ENCODE measurements around the gene RRP12.
A peak's percentile ranks its signal among the peaks of the same experiment; 100 is the strongest.

The RRP12 gene

GRCh38 chr10:97406064-97406463 is 4.9 kb upstream of the RRP12 start:
- Histone ChIP-seq H3K9me3 (ENCODE audit: control insufficient read depth, low read length) (no peaks in the 10 kb centered on the region), H3K4me1 (ENCODE audit: control insufficient read depth, insufficient read depth, low read length) (peaks cover 14% of the 10 kb centered on the region), H3K27me3 (ENCODE audit: control insufficient read depth, insufficient read depth, low read length) (no peaks in the 10 kb centered on the region), H3K4me3 (ENCODE audit: low read length) (no peak overlapping the region), H3K9ac (ENCODE audit: low read length) (no peak overlapping the region), H3K36me3 (ENCODE audit: control insufficient read depth, insufficient read depth, low read length) (no peaks in the 10 kb centered on the region)

DNA sequence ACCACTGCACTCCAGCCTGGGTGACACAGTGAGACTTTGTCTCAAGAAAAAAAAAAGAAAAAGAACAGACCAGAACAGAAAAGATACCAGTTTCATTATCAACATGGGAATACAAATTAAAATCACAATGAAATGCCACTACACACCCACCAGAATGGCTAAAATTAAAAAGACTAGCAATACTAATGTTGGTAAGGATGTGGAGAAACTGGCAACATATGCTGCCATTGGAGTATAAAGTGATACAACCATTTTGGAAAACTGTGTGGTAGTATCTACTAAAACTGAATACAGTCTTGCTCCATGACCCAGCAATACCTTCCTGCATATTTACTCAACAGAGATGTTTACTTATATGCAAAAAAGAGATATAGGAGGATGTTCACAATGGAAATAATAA is 2.9 kb upstream of the RRP12 start:
- H3K9ac ChIP-seq (ENCODE audit: low read length), result no peak overlapping the region
- H3K4me3 ChIP-seq (ENCODE audit: low read length), result no peak overlapping the region
- no peaks in the 10 kb centered on the region for H3K27me3 ChIP-seq (ENCODE audit: control insufficient read depth, insufficient read depth, low read length)
- H3K36me3 ChIP-seq (ENCODE audit: control insufficient read depth, insufficient read depth, low read length), result no peaks in the 10 kb centered on the region
- H3K4me1 ChIP-seq (ENCODE audit: control insufficient read depth, insufficient read depth, low read length), result peaks cover 21% of the 10 kb centered on the region
- H3K9me3 ChIP-seq (ENCODE audit: control insufficient read depth, low read length), result no peaks in the 10 kb centered on the region

GRCh38 chr10:97401455-97401919 is 347 bp upstream of the RRP12 start:
- Histone ChIP-seq H3K4me1 (ENCODE audit: control insufficient read depth, insufficient read depth, low read length) (peaks cover 10% of the 10 kb centered on the region), H3K9me3 (ENCODE audit: control insufficient read depth, low read length) (no peaks in the 10 kb centered on the region), H3K27me3 (ENCODE audit: control insufficient read depth, insufficient read depth, low read length) (no peaks in the 10 kb centered on the region), H3K9ac (ENCODE audit: low read length) (peak overlapping the region; percentile 69), H3K4me3 (ENCODE audit: low read length) (peak overlapping the region; percentile 60), H3K36me3 (ENCODE audit: control insufficient read depth, insufficient read depth, low read length) (no peaks in the 10 kb centered on the region)

DNA sequence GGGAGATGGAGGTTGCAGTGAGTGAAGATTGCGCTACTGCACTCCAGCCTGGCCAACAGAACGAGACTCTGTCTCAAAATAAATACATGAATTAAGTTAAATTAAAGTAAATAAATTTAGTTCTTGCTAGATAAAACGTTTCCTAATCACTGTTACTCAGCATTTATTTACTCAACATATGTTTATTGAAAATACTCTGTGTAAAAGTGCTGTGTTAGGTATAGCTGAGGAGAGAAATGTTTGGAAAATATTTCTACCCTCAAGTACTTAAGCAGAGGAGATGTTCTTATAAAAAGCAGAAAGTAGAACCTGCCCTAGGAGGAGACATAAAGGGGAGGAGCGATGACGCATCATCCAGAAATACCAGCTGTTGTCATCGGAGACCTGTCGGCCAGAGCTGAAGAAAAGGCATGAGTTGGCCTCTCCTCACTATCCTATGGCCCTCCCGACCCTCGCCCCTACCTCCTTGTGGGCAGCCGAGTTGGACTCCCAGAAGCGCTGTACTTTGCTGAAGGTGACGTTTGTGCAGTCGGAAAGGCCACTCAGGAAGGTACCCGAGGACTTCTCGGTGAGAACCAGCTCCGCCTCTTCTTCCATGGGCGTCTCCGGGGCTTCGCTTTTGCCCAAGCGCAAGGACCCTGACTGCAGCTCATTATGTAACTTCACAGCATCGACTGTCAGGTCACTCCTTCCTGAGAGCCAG is 1.1 kb downstream of the RRP12 start:
- no peaks in the 10 kb centered on the region for H3K36me3 ChIP-seq (ENCODE audit: control insufficient read depth, insufficient read depth, low read length)
- H3K9ac ChIP-seq (ENCODE audit: low read length), result peak overlapping the region; percentile 69
- peak overlapping the region; percentile 60 for H3K4me3 ChIP-seq (ENCODE audit: low read length)
- no peaks in the 10 kb centered on the region for H3K27me3 ChIP-seq (ENCODE audit: control insufficient read depth, insufficient read depth, low read length)
- H3K9me3 ChIP-seq (ENCODE audit: control insufficient read depth, low read length), result no peaks in the 10 kb centered on the region
- peaks cover 10% of the 10 kb centered on the region for H3K4me1 ChIP-seq (ENCODE audit: control insufficient read depth, insufficient read depth, low read length)

- Histone ChIP-seq H3K4me3 (ENCODE audit: low read length) (no peak overlapping the region), H3K9me3 (ENCODE audit: control insufficient read depth, low read length) (no peaks in the 10 kb centered on the region), H3K9ac (ENCODE audit: low read length) (no peak overlapping the region), H3K4me1 (ENCODE audit: control insufficient read depth, insufficient read depth, low read length) (peaks cover 7% of the 10 kb centered on the region), H3K36me3 (ENCODE audit: control insufficient read depth, insufficient read depth, low read length) (no peaks in the 10 kb centered on the region), H3K27me3 (ENCODE audit: control insufficient read depth, insufficient read depth, low read length) (no peaks in the 10 kb centered on the region)
These were observed 5.1 kb downstream of the RRP12 start for GRCh38 chr10:97396056-97396455.

- Histone ChIP-seq H3K9me3 (ENCODE audit: control insufficient read depth, low read length) (no peaks in the 10 kb centered on the region), H3K4me3 (ENCODE audit: low read length) (no peak overlapping the region), H3K9ac (ENCODE audit: low read length) (no peak overlapping the region), H3K4me1 (ENCODE audit: control insufficient read depth, insufficient read depth, low read length) (no peaks in the 10 kb centered on the region), H3K27me3 (ENCODE audit: control insufficient read depth, insufficient read depth, low read length) (no peaks in the 10 kb centered on the region), H3K36me3 (ENCODE audit: control insufficient read depth, insufficient read depth, low read length) (no peaks in the 10 kb centered on the region)
These were observed 8.0 kb downstream of the RRP12 start for GRCh38 chr10:97393034-97393573.

DNA sequence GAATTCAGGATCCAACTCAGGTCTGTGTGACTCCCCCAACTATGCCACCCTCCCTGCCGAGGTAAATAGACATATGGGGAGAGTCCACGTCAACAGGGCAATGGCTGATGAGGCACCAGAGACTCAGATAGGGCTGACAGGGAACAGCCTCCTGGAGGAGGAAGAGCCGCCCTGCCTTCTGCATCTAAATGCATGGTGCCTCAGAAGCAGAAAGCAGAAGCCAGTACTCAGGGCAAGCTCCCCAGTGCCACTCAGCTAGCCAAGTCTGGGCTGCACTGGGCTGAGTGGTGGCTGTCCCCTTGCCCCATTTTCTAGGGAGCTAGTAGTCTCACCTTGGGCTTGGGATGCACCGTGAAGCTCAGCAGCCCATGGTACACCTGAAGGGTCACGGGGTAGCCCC is 11.0 kb downstream of the RRP12 start:
- Histone ChIP-seq H3K4me1 (ENCODE audit: control insufficient read depth, insufficient read depth, low read length) (no peaks in the 10 kb centered on the region), H3K27me3 (ENCODE audit: control insufficient read depth, insufficient read depth, low read length) (no peaks in the 10 kb centered on the region), H3K4me3 (ENCODE audit: low read length) (no peak overlapping the region), H3K36me3 (ENCODE audit: control insufficient read depth, insufficient read depth, low read length) (no peaks in the 10 kb centered on the region), H3K9me3 (ENCODE audit: control insufficient read depth, low read length) (no peaks in the 10 kb centered on the region), H3K9ac (ENCODE audit: low read length) (no peak overlapping the region)

- Histone ChIP-seq H3K9me3 (ENCODE audit: control insufficient read depth, low read length) (no peaks in the 10 kb centered on the region), H3K27me3 (ENCODE audit: control insufficient read depth, insufficient read depth, low read length) (no peaks in the 10 kb centered on the region), H3K36me3 (ENCODE audit: control insufficient read depth, insufficient read depth, low read length) (no peaks in the 10 kb centered on the region), H3K9ac (ENCODE audit: low read length) (no peak overlapping the region), H3K4me1 (ENCODE audit: control insufficient read depth, insufficient read depth, low read length) (no peaks in the 10 kb centered on the region), H3K4me3 (ENCODE audit: low read length) (no peak overlapping the region)
These were observed 13.0 kb downstream of the RRP12 start for GRCh38 chr10:97388152-97388551.

DNA sequence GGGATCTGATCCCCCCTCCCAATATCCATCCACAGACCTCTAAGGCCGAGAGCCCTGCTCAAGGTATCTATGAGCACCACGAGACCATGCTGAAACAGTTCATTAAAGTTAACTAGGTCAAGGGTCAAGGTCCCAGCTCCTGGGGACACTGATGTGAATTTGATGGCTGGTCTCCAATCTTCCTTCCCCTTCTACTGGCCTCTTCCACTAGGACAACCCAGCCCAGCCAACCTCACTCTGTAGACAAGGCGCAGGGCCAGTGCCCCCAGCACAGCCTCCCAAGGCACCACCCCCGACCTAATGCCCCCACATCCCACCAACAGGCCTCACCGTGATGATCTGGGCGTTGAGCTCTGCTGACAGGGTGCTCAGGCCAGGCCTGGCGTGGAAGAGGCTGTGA is 15.6 kb downstream of the RRP12 start:
- Histone ChIP-seq H3K4me3 (ENCODE audit: low read length) (no peak overlapping the region), H3K9ac (ENCODE audit: low read length) (no peak overlapping the region), H3K9me3 (ENCODE audit: control insufficient read depth, low read length) (no peaks in the 10 kb centered on the region), H3K4me1 (ENCODE audit: control insufficient read depth, insufficient read depth, low read length) (peaks cover 6% of the 10 kb centered on the region), H3K27me3 (ENCODE audit: control insufficient read depth, insufficient read depth, low read length) (no peaks in the 10 kb centered on the region), H3K36me3 (ENCODE audit: control insufficient read depth, insufficient read depth, low read length) (no peaks in the 10 kb centered on the region)

DNA sequence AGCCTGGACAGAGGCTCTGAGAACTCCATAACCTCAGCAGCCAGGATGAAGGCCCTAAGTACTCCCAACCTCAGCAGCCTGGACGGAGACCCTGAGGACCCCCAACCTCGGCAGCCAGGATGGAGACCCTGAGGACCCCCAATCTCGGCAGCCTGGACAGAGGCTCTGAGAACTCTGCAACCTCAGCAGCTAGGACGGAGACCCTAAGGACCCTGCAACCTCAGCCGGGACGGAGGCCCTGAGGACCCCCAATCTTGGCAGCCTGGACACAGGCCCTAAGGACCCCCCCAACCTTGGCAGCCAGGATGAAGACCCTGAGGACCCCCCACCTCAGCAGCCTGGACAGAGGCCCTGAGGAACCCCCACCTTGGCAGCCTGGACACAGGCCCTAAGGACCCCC is 16.5 kb downstream of the RRP12 start:
- no peaks in the 10 kb centered on the region for H3K36me3 ChIP-seq (ENCODE audit: control insufficient read depth, insufficient read depth, low read length)
- H3K9me3 ChIP-seq (ENCODE audit: control insufficient read depth, low read length), result no peaks in the 10 kb centered on the region

GRCh38 chr10:97384156-97384555 is 17.0 kb downstream of the RRP12 start:
- H3K9me3 ChIP-seq (ENCODE audit: control insufficient read depth, low read length), result no peaks in the 10 kb centered on the region
- H3K9ac ChIP-seq (ENCODE audit: low read length), result no peak overlapping the region
- H3K27me3 ChIP-seq (ENCODE audit: control insufficient read depth, insufficient read depth, low read length), result no peaks in the 10 kb centered on the region
- no peak overlapping the region for H3K4me3 ChIP-seq (ENCODE audit: low read length)
- no peaks in the 10 kb centered on the region for H3K36me3 ChIP-seq (ENCODE audit: control insufficient read depth, insufficient read depth, low read length)
- H3K4me1 ChIP-seq (ENCODE audit: control insufficient read depth, insufficient read depth, low read length), result peaks cover 14% of the 10 kb centered on the region

More for the DNA sequence above, 16.5 kb downstream of the RRP12 start:
- Histone ChIP-seq H3K4me3 (ENCODE audit: low read length) (no peak overlapping the region), H3K4me1 (ENCODE audit: control insufficient read depth, insufficient read depth, low read length) (peaks cover 14% of the 10 kb centered on the region), H3K9ac (ENCODE audit: low read length) (no peak overlapping the region), H3K27me3 (ENCODE audit: control insufficient read depth, insufficient read depth, low read length) (no peaks in the 10 kb centered on the region)

GRCh38 chr10:97383159-97383558 is 18.0 kb downstream of the RRP12 start:
- H3K36me3 ChIP-seq (ENCODE audit: control insufficient read depth, insufficient read depth, low read length), result no peaks in the 10 kb centered on the region
- H3K4me1 ChIP-seq (ENCODE audit: control insufficient read depth, insufficient read depth, low read length), result peaks cover 14% of the 10 kb centered on the region
- H3K4me3 ChIP-seq (ENCODE audit: low read length), result no peak overlapping the region
- no peaks in the 10 kb centered on the region for H3K27me3 ChIP-seq (ENCODE audit: control insufficient read depth, insufficient read depth, low read length)
- H3K9ac ChIP-seq (ENCODE audit: low read length), result no peak overlapping the region
- H3K9me3 ChIP-seq (ENCODE audit: control insufficient read depth, low read length), result no peaks in the 10 kb centered on the region

All from mucosa of stomach (tissue), 1 donor.